C1 segment of cervical spinal cord (tissue), 14 donors: ENCODE results near the gene TSKS.

Experiments used
- DNase-seq, 14 donors: peaks; one replicate each; lab custom pipeline; 2025; lab: John Stamatoyannopoulos, UW

Gene TSKS, protein sequence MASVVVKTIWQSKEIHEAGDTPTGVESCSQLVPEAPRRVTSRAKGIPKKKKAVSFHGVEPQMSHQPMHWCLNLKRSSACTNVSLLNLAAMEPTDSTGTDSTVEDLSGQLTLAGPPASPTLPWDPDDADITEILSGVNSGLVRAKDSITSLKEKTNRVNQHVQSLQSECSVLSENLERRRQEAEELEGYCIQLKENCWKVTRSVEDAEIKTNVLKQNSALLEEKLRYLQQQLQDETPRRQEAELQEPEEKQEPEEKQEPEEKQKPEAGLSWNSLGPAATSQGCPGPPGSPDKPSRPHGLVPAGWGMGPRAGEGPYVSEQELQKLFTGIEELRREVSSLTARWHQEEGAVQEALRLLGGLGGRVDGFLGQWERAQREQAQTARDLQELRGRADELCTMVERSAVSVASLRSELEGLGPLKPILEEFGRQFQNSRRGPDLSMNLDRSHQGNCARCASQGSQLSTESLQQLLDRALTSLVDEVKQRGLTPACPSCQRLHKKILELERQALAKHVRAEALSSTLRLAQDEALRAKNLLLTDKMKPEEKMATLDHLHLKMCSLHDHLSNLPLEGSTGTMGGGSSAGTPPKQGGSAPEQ

DNA sequence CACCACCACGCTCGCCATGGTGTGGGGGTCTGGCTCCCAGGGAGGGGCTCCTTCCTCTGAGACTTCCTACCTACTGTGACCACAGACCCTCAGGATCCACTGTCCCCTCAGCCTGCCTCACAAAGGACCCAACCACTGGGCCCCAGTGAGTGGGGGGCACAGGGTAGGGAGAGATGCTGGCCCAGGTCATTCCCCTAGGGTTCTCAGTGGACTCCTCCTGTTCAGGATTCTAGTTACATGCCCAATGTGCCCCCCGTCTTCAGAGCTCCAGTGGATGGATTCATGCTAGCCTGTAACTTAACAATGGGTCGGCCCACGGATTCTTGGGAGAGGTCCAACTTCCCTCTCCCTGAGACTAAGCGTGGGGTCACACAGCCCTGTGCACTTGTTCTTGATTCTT lies at the start of gene TSKS:
TSKS (minus strand) TSS at position 77 of the 400 bp plus-strand sequence; CDS start at position 18, 59 bp downstream.
- no peak for DNase-seq

DNA sequence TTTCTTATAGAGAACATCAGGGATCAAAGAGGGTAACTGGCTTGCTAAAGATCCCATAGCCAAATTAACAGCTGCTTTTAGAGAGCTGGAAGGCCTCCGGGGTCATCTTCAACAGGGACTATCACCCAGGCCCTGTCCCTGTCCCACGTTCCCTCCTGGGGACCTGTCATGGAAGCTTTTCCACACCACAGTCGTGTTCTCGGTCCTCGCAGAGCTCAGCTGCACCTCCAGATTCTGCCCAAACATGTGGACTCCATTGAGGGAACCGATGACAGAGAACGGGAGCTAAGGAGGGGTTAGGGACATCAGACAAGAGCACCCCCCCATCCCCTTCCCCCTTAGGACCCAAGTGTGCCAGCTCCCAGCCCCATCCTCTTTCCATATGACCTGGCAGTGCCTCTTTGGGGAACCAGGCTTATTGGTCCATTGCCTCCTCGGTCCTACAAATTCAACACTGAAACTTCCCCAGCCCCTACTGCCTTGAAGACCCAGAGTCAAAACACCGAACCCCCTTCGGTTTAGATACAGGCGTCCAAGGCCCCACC lies 49.4 kb upstream of the TSKS start:
- DNase-seq = peak in 2 of 14 donors; percentile 13 to 38

GRCh38 chr19:49811328-49811727 lies 48.2 kb upstream of the TSKS start:
- no peak for DNase-seq

GRCh38 chr19:49809941-49810389 lies 46.9 kb upstream of the TSKS start:
- DNase-seq = peak in 2 of 14 donors; percentile 10 to 27

- DNase-seq = peak in 12 of 14 donors; percentile 20 to 65 (median 51)
These were observed 46.2 kb upstream of the TSKS start for GRCh38 chr19:49809160-49809940.

DNA sequence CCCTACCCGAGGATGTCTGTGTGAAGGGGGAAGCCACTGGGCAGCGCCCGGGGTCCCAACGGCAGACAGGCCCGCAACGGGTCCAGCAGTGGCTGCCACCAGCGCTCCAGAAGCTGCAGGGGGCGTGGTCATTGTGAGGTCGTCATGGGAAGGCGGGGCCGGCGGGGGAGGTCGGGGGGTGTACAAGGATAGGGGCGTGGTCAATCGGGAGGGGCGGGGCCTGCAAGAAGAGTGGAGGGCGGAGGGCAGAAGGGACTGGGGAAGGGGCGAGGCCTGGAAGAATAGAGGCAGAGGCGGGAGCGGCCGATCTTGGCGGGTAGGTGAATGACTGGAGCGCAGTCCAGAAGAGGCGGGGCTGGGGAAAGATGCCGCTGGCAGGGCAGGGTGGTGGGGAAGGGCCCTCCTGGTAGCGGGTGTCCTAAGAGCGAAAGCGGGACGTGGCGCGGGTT lies 45.6 kb upstream of the TSKS start:
- peak; percentile 9 to 82 (median 68) for DNase-seq

DNA sequence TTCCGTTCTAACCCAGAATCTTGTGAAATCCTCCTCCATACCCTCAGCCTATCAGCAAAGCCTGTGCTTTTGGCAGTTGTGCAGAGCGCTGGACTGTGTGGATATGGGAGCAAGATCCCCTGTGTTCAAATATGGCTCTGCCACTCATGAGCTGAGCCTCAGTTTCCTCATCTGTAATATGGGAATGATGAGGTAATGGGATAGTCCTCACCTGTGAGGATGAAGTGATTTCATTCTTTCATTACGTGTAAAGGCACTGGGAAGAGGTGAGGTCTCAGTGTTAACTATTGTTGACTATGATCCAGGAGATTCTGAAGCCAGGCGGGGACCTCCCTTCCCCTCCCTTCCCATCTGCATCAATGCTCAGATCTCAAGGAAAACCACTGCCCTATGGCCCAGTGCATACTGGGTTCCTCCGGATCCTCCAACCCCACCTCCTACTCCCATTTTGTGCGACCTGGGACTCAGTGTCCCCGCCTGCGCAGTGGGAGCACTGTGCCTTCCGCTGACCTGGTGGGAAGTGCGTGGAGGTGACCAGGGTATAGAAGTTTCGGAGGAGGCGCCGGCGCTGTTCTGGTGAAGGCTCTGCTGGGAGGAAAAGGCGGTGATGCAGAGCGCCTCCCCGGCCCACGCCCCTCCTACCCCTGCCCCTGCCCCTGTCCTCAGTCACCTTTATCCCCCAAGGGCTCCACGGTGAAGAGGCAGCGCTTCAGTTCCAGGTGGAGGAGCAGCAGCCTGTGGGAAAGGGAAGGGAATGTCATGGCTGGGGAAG lies 45.0 kb upstream of the TSKS start:
- no peak for DNase-seq

- DNase-seq = peak in 1 of 14 donors; percentile 1
These were observed 44.2 kb upstream of the TSKS start for GRCh38 chr19:49807058-49807903.

GRCh38 chr19:49806620-49806959 lies 43.5 kb upstream of the TSKS start:
- DNase-seq = no peak

DNA sequence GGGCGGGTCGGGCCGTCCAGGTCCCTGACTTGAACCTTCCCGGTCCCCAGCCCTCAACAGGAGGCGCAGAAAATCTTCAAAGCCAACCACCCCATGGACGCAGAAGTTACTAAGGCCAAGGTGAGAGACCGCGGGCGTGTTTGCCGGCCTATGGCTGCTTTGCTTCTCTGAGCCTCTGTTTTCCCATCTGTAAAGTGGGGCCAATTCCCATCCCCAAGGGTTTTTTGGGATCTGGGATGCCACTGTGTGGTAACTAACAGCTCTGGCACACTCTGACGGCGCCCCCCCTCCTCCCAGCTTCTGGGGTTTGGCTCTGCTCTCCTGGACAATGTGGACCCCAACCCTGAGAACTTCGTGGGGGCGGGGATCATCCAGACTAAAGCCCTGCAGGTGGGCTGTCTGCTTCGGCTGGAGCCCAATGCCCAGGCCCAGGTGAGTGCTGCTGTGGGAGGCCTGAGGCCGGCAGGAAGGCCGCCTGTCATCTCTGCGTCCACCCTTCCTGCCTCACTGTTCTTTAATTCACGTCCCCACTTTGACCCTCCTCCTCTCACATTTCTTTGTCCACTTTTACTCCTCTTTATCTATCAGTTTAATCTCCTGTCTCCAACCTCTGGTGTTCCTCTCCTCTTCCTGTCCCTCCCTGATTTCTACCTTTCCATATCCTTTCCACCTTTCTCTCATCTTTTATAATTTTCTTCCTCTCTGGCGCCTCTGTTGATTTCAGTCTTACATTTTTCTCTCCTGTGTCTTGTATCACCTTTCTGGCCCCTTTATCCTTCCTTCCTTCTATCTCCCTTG lies 42.9 kb upstream of the TSKS start:
- DNase-seq = no peak

GRCh38 chr19:49803529-49803856 lies 40.4 kb upstream of the TSKS start:
- DNase-seq = no peak

GRCh38 chr19:49802836-49803528 lies 39.9 kb upstream of the TSKS start:
- no peak for DNase-seq

DNA sequence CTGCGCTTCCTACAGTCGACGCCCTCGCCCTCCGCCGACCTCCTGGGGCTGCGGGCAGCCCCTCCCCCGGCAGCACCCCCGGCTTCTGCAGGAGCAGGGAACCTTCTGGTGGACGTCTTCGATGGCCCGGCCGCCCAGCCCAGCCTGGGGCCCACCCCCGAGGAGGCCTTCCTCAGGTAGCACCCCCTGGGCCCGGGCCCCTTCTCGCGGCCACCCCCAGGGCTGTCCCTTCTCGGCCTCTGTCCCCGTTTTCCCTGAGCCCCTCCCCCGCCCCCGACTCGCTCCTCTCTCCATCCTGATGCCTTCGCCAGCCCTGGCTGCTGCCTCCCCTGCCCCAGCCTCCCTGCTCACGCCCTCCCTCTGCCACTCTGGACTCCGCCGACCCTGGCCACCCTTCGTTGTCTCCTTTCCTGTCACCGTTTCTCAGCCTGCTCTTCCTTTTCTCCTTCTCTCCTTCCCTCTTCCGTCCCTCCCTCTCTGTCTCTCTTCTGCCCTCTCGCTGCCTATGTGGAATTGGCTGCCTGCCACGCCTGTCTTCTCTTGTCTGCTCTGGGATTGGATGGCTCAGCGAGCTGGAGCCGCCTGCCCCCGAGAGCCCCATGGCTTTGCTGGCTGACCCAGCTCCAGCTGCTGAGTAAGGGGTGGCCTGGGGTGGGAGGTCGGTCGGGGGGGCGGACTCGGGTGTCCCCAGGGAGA lies 39.0 kb upstream of the TSKS start:
- DNase-seq = peak; percentile 18 to 89 (median 82)

GRCh38 chr19:49801401-49801888 lies 38.3 kb upstream of the TSKS start:
- no peak for DNase-seq

DNA sequence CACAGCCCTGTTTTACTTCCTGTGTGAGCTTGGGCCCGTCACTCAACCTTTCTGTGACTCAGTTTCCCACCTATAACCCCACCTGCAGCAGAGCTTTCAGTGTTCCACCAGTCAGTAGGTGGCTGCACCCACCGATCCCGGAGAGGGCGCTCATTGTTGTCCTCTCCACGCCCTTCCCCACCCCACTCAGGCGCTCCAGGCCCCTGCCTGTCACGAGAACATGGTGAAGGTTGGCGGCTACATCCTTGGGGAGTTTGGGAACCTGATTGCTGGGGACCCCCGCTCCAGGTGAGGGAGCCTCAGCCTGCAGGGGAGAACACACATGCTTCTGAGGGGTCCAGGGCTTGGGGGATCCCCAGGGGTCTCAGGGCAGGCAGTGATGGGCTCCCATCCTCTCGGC lies 37.7 kb upstream of the TSKS start:
- no peak for DNase-seq

DNA sequence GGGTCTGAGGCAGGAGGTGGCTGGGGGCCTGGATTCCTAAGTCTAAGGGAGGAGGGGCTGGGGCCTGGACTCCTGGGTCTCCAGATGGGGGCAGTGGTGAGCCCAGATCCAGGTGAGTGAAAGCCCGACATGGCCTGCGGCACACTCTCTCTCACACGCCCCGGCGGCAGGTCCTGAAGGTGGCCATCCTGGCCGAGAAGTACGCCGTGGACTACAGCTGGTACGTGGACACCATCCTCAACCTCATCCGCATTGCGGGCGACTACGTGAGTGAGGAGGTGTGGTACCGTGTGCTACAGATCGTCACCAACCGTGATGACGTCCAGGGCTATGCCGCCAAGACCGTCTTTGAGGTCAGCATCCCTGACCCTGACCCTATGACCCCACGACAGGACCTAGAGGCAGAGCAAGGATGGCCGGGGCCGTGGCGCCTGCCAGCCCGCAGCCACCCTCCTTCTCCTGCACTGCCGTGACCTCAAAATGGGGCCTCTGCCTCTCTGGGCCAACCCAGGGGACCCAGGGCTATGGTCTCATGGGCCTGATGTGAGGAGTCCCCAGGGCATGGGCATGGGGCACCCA lies 36.8 kb upstream of the TSKS start:
- DNase-seq = no peak

- no peak for DNase-seq
These were observed 36.2 kb upstream of the TSKS start for GRCh38 chr19:49799271-49799797.

- DNase-seq = no peak
These were observed 35.5 kb upstream of the TSKS start for GRCh38 chr19:49798574-49798973.
